ENCODE measurements around the gene SLC33A1. TPM values are rescaled to one million over a fixed set of nuclear protein-coding genes. Genes with fewer than 3 reads are reported as not detected.
A peak's percentile ranks its signal among the peaks of the same experiment; 100 is the strongest.

SLC33A1 gene
- total and polyA plus RNA-seq, 2 of the 13 experiments (the other 11 are each of a cell fraction or from before 2014, with no cell fraction given), result 20.0 to 32.1 TPM

- TF ChIP-seq ZBTB46 (CRISPR knock-in tag; IDR thresholded peaks at IDR 0.05; ENCODE audit: borderline replicate concordance) (no peak), NFKBIZ (CRISPR knock-in tag; IDR thresholded peaks at IDR 0.05) (no peak), FOXA3 (CRISPR knock-in tag; IDR thresholded peaks at IDR 0.05) (0 out of 2 replicates have a peak, but pooled peaks have one; percentile 42), FOXJ3 (CRISPR knock-in tag; IDR thresholded peaks at IDR 0.05; ENCODE audit: borderline replicate concordance) (0 out of 2 replicates have a peak, but pooled peaks have one; percentile 27), MIXL1 (CRISPR knock-in tag; IDR thresholded peaks at IDR 0.05) (peak; percentile 55), TEAD3 (CRISPR knock-in tag; optimal IDR thresholded peaks at IDR 0.05; ENCODE audit: borderline replicate concordance) (peak; percentile 10), FOXP4 (CRISPR knock-in tag; IDR thresholded peaks at IDR 0.05) (peak; percentile 86), SOX13 (IDR thresholded peaks at IDR 0.05) (no peak), SOX13 (CRISPR knock-in tag; conservative IDR thresholded peaks at IDR 0.05 in 1 of 2, IDR thresholded peaks at IDR 0.05 in 1 of 2) (peak in 1 of 2 experiments; percentile 46; a peak in 1 of 4 replicates), HMG20A (CRISPR knock-in tag; IDR thresholded peaks at IDR 0.05; ENCODE audit: borderline replicate concordance) (peak; percentile 32; the same call in 1 of the 2 replicates), ZNF253 (CRISPR knock-in tag; IDR thresholded peaks at IDR 0.05; ENCODE audit: borderline replicate concordance) (no peak), ZNF329 (CRISPR knock-in tag; IDR thresholded peaks at IDR 0.05; ENCODE audit: low read depth) (no peak), ZNF383 (CRISPR knock-in tag; IDR thresholded peaks at IDR 0.05; ENCODE audit: borderline replicate concordance) (no peak), GATAD1 (CRISPR knock-in tag; IDR thresholded peaks at IDR 0.05) (no peak), BORCS8-MEF2B (CRISPR knock-in tag; IDR thresholded peaks at IDR 0.05) (no peak), HNF4G (IDR thresholded peaks at IDR 0.05; ENCODE audit: borderline replicate concordance, low read depth, low read length) (no peak), HNF4G (CRISPR knock-in tag; IDR thresholded peaks at IDR 0.05; ENCODE audit: borderline replicate concordance, low read depth) (no peak), TMF1 (CRISPR knock-in tag; IDR thresholded peaks at IDR 0.05; ENCODE audit: low read depth) (no peak), PRDM10 (CRISPR knock-in tag; IDR thresholded peaks at IDR 0.05; ENCODE audit: low read depth) (0 out of 2 replicates have a peak, but pooled peaks have one; percentile 14), ZNF570 (CRISPR knock-in tag; IDR thresholded peaks at IDR 0.05; ENCODE audit: borderline replicate concordance) (no peak), KDM2A (CRISPR knock-in tag; IDR thresholded peaks at IDR 0.05; ENCODE audit: borderline replicate concordance, low read depth) (0 out of 2 replicates have a peak, but pooled peaks have one; percentile 20), SALL1 (CRISPR knock-in tag; IDR thresholded peaks at IDR 0.05) (peak; percentile 65), TAF1 (CRISPR knock-in tag; IDR thresholded peaks at IDR 0.05) (no peak), ZNF790 (CRISPR knock-in tag; IDR thresholded peaks at IDR 0.05; ENCODE audit: borderline replicate concordance) (no peak)
Observed at GRCh38 chr3:155805204-155805801, 48.9 kb downstream of the SLC33A1 start (continued).
